H9 (cell line): ENCODE data around the gene BAG5. TPM values are rescaled to one million over a fixed set of nuclear protein-coding genes. Genes with fewer than 3 reads are reported as not detected.
A peak's percentile ranks its signal among the peaks of the same experiment; 100 is the strongest.

Source experiments
- DNase-seq: peaks from one replicate; pipeline ENCODE4 v3.0.0-alpha.2; 2017
- H2AFZ ChIP-seq: one replicate; pipeline ENCODE4 v1.6.1; 2013; ENCODE audit warnings: mild to moderate bottlenecking, low read length, control low read depth, moderate library complexity
- H2AK5ac ChIP-seq: 2 replicates; pipeline ENCODE4 v1.6.1; 2013; ENCODE audit warnings: low read length, control low read depth, mixed read lengths; ENCODE audit not compliant: insufficient read length
- H2BK120ac ChIP-seq: one replicate; pipeline ENCODE4 v1.6.1; 2013; ENCODE audit warnings: low read depth, mild to moderate bottlenecking, low read length, control low read depth, inconsistent platforms; ENCODE audit not compliant: poor library complexity, severe bottlenecking
- H2BK12ac ChIP-seq: 2 replicates; pipeline ENCODE4 v1.6.1; 2013; ENCODE audit warnings: low read length, control low read depth, mixed read lengths, low read depth; ENCODE audit not compliant: insufficient read length
- H2BK15ac ChIP-seq: 2 replicates; pipeline ENCODE4 v1.6.1; 2013; ENCODE audit warnings: low read depth, low read length, control low read depth
- H2BK20ac ChIP-seq: one replicate; pipeline ENCODE4 v1.6.1; 2013; ENCODE audit warnings: low read depth, mild to moderate bottlenecking, low read length, control low read depth, inconsistent platforms; ENCODE audit not compliant: poor library complexity, severe bottlenecking
- H2BK5ac ChIP-seq: 2 replicates; pipeline ENCODE4 v1.6.1; 2013; ENCODE audit warnings: low read length, control low read depth, mixed read lengths; ENCODE audit not compliant: insufficient read length
- H3K14ac ChIP-seq: 2 replicates; pipeline ENCODE4 v1.6.1; 2013; ENCODE audit warnings: low read length, control low read depth; ENCODE audit not compliant: insufficient read depth
- H3K18ac ChIP-seq: 2 replicates; pipeline ENCODE4 v1.6.1; 2013; ENCODE audit warnings: low read depth, mild to moderate bottlenecking, mixed read lengths, low read length, control low read depth; ENCODE audit not compliant: insufficient read length
- H3K23ac ChIP-seq: 2 replicates; pipeline ENCODE4 v1.6.1; 2013; ENCODE audit warnings: low read length, control low read depth, mixed read lengths, low read depth; ENCODE audit not compliant: insufficient read length
- H3K23me2 ChIP-seq: 2 replicates; pipeline ENCODE4 v1.6.1; 2013; ENCODE audit warnings: low read depth, mild to moderate bottlenecking, mixed read lengths, low read length, control low read depth; ENCODE audit not compliant: insufficient read length, poor library complexity, severe bottlenecking
- H3K27ac ChIP-seq: 2 replicates; pipeline ENCODE4 v1.5.1; 2013; ENCODE audit warnings: low read length, control low read depth, mixed read lengths, low read depth; ENCODE audit not compliant: insufficient read length
- H3K27me3 ChIP-seq: 2 replicates; pipeline ENCODE4 v1.6.1; 2013; ENCODE audit warnings: low read length, control low read depth, inconsistent platforms; ENCODE audit not compliant: insufficient read depth
- H3K4ac ChIP-seq: 2 replicates; pipeline ENCODE4 v1.6.1; 2013; ENCODE audit warnings: low read depth, mild to moderate bottlenecking, control low read depth, inconsistent platforms, low read length, moderate library complexity
- H3K4me1 ChIP-seq: 2 replicates; pipeline ENCODE4 v1.6.1; 2013; ENCODE audit warnings: low read length, control low read depth, inconsistent platforms; ENCODE audit not compliant: insufficient read depth
- H3K4me2 ChIP-seq: 2 replicates; pipeline ENCODE4 v1.6.1; 2013; ENCODE audit warnings: low read length, control low read depth, mixed read lengths; ENCODE audit not compliant: insufficient read length, insufficient read depth
- H3K56ac ChIP-seq: 2 replicates; pipeline ENCODE4 v1.6.1; 2013; ENCODE audit warnings: low read depth, mild to moderate bottlenecking, mixed read lengths, low read length, control low read depth; ENCODE audit not compliant: insufficient read length
- H3K79me1 ChIP-seq: 2 replicates; pipeline ENCODE4 v1.6.1; 2013; ENCODE audit warnings: low read depth, mild to moderate bottlenecking, moderate library complexity, low read length, control low read depth, inconsistent platforms; ENCODE audit not compliant: insufficient read depth, poor library complexity, severe bottlenecking
- H3K79me2 ChIP-seq: 2 replicates; pipeline ENCODE4 v1.6.1; 2013; ENCODE audit warnings: low read length, control low read depth, inconsistent platforms; ENCODE audit not compliant: insufficient read depth
- H3K9ac ChIP-seq: 2 replicates; pipeline ENCODE4 v1.6.1; 2013; ENCODE audit warnings: low read length, control low read depth, mixed read lengths; ENCODE audit not compliant: insufficient read length; ENCODE audit errors: extremely low read depth
- H3K9me3 ChIP-seq: one replicate; pipeline ENCODE4 v1.6.1; 2013; ENCODE audit warnings: low read depth, low read length, inconsistent platforms; ENCODE audit not compliant: control insufficient read depth
- H3T11ph ChIP-seq: one replicate; pipeline ENCODE4 v1.6.1; 2013; ENCODE audit warnings: mild to moderate bottlenecking, low read length, control low read depth, inconsistent platforms
- H4K20me1 ChIP-seq: one replicate; pipeline ENCODE4 v1.6.1; 2013; ENCODE audit not compliant: control insufficient read depth, insufficient read length, insufficient read depth
- H4K5ac ChIP-seq: 2 replicates; pipeline ENCODE4 v1.6.1; 2013; ENCODE audit warnings: low read depth, mild to moderate bottlenecking, mixed read lengths, low read length, control low read depth; ENCODE audit not compliant: insufficient read length
- H4K8ac ChIP-seq: replicated peaks from 2 replicates; pipeline ENCODE4 v1.6.1; 2013; ENCODE audit warnings: low read length, control low read depth, mixed read lengths, low read depth; ENCODE audit not compliant: insufficient read length
- H4K91ac ChIP-seq: 2 replicates; pipeline ENCODE4 v1.6.1; 2013; ENCODE audit warnings: low read depth, mild to moderate bottlenecking, moderate library complexity, mixed read lengths, low read length, control low read depth; ENCODE audit not compliant: insufficient read length
- H3K27ac Mint-ChIP-seq, 3 experiments: 2 replicates in 2 of 3; 3 replicates in 1 of 3; pipeline ENCODE4 v1.8.0; 2020 to 2021; ENCODE audit warnings: mixed read lengths in 3 of 3, mild to moderate bottlenecking in 1 of 3, moderate library complexity in 1 of 3
- H3K27me3 Mint-ChIP-seq: 2 replicates; pipeline ENCODE4 v1.8.0; 2021; ENCODE audit warnings: low read depth, mild to moderate bottlenecking, moderate library complexity, mixed read lengths
- H3K36me3 Mint-ChIP-seq, 3 experiments: 2 replicates in 2 of 3; 3 replicates in 1 of 3; pipeline ENCODE4 v1.8.0; 2020 to 2021; ENCODE audit warnings: low read depth in 3 of 3, mixed read lengths in 3 of 3; ENCODE audit not compliant: insufficient read depth in 1 of 3
- H3K4me1 Mint-ChIP-seq, 2 experiments: 2 replicates each; pipeline ENCODE4 v1.8.0; 2020; ENCODE audit warnings: mixed read lengths in 2 of 2
- H3K4me3 Mint-ChIP-seq, 2 experiments: 2 replicates in 1 of 2; 3 replicates in 1 of 2; pipeline ENCODE4 v1.8.0; 2020 to 2021; ENCODE audit warnings: mild to moderate bottlenecking in 2 of 2, mixed read lengths in 2 of 2, moderate library complexity in 1 of 2
- H3K9me3 Mint-ChIP-seq, 2 experiments: 2 replicates in 1 of 2; 3 replicates in 1 of 2; pipeline ENCODE4 v1.8.0; 2020; ENCODE audit warnings: mild to moderate bottlenecking in 2 of 2, mixed read lengths in 2 of 2, moderate library complexity in 1 of 2
- CTCF ChIP-seq: fragments of 200-600 bp; sonication (generic); conservative IDR thresholded peaks from 3 replicates; pipeline ENCODE4 v1.8.0; 2021; ENCODE audit warnings: antibody characterized with exemption, mild to moderate bottlenecking
- WGBS: extraction: QIAGEN DNeasy Blood & Tissue Kit; methylation state at CpG from one replicate; pipeline ENCODE4 v1.1.7; 2013; ENCODE audit warnings: missing lambda C conversion rate, low lambda C conversion rate, mixed read lengths; ENCODE audit not compliant: insufficient read length; ENCODE audit errors: extremely low coverage; 5-methylcytosine and 5-hydroxymethylcytosine counted together
- total RNA-seq: library from RNA; stranded (reverse); gene quantifications from 2 replicates; pipeline ENCODE4 v1.2.1, GENCODE V29; 2021

Gene BAG5
- total RNA-seq, 1 experiment from 2014 or later, result 38.0 TPM

GRCh38 chr14:103561381-103562178 is 877 bp downstream of the BAG5 start:
- TF ChIP-seq CTCF, result 0 out of 3 replicates have a peak, but pooled peaks have one; percentile 7
- peaks cover 20 to 21% of the 10 kb centered on the region in 2 experiments for H3K4me1 Mint-ChIP-seq
- Histone ChIP-seq H3K79me2 (peaks cover 25% of the 10 kb centered on the region; the same call in 1 of the 2 replicates), H2BK15ac (no peak overlapping the region), H3K9me3 (no peaks in the 10 kb centered on the region), H3K27ac (no peak overlapping the region), H3K27me3 (no peaks in the 10 kb centered on the region), H3K14ac (peak overlapping the region; percentile 7; the same call in 1 of the 2 replicates), H3K79me1 (peaks cover 12% of the 10 kb centered on the region), H4K20me1 (no peaks in the 10 kb centered on the region), H2BK5ac (no peak overlapping the region), H3K4ac (no peak overlapping the region), H3K4me2 (peak overlapping the region; percentile 66), H3K18ac (peak overlapping the region; percentile 9), H2BK120ac (no peak overlapping the region), H4K8ac (no peak overlapping the region), H2BK20ac (no peak overlapping the region), H2BK12ac (no peak overlapping the region), H3K9ac (peak overlapping the region; percentile 62), H3K23ac (no peak overlapping the region), H3K23me2 (peaks cover 13% of the 10 kb centered on the region), H2AFZ (no peak overlapping the region), H2AK5ac (no peak overlapping the region), H3T11ph (no peak overlapping the region), H4K91ac (no peak overlapping the region), H4K5ac (no peak overlapping the region), H3K4me1 (no peaks in the 10 kb centered on the region), H3K56ac (no peak overlapping the region)
- H3K27ac Mint-ChIP-seq, result peak overlapping the region; percentile 93 to 95 (median 95)
- no CpG with 5 or more reads among the region's 36 CpGs for WGBS
- DNase-seq, result peak; percentile 47
- H3K36me3 Mint-ChIP-seq, result peaks cover 19 to 29% (median 24%) of the 10 kb centered on the region in 3 experiments
- no peaks in the 10 kb centered on the region for H3K9me3 Mint-ChIP-seq
- no peaks in the 10 kb centered on the region for H3K27me3 Mint-ChIP-seq
- H3K4me3 Mint-ChIP-seq, result peak overlapping the region; percentile 85 to 93
